ENCODE measurements around the gene GNB1.

The GNB1 gene

GRCh38 chr1:1753607-1754005 is 137.3 kb downstream of the GNB1 start (continued):
- TF ChIP-seq CREB5 (CRISPR knock-in tag; IDR thresholded peaks at IDR 0.05; ENCODE audit: low read depth): no peak
- no peak for TF ChIP-seq TSHZ2 (CRISPR knock-in tag; IDR thresholded peaks at IDR 0.05)

GRCh38 chr1:1752636-1753606 is 138.0 kb downstream of the GNB1 start:
- ATAC-seq: no peak

GRCh38 chr1:1752190-1752589 is 138.7 kb downstream of the GNB1 start:
- no peak for ATAC-seq
- TF ChIP-seq GLIS3 (CRISPR knock-in tag; IDR thresholded peaks at IDR 0.05): no peak
- no peak for TF ChIP-seq OSR1 (CRISPR knock-in tag; IDR thresholded peaks at IDR 0.05)
- no peak for TF ChIP-seq BACH2 (CRISPR knock-in tag; IDR thresholded peaks at IDR 0.05; ENCODE audit: borderline replicate concordance)
- TF ChIP-seq CSDC2 (CRISPR knock-in tag; IDR thresholded peaks at IDR 0.05): no peak
- TF ChIP-seq ZNF70 (CRISPR knock-in tag; IDR thresholded peaks at IDR 0.05): no peak
- TF ChIP-seq SNAI2 (CRISPR knock-in tag; IDR thresholded peaks at IDR 0.05): no peak
- TF ChIP-seq ZNF565 (CRISPR knock-in tag; conservative IDR thresholded peaks at IDR 0.05; ENCODE audit: low read depth): no peak
- no peak for TF ChIP-seq PPARA (CRISPR knock-in tag; IDR thresholded peaks at IDR 0.05; ENCODE audit: borderline replicate concordance)
- no peak for TF ChIP-seq TCF4 (CRISPR knock-in tag; IDR thresholded peaks at IDR 0.05; ENCODE audit: borderline replicate concordance)
- TF ChIP-seq ZFP30 (CRISPR knock-in tag; IDR thresholded peaks at IDR 0.05): no peak
- no peak for TF ChIP-seq TOX (CRISPR knock-in tag; IDR thresholded peaks at IDR 0.05; ENCODE audit: borderline replicate concordance)
- TF ChIP-seq TSHZ2 (CRISPR knock-in tag; IDR thresholded peaks at IDR 0.05): no peak
- TF ChIP-seq ZC3H10 (CRISPR knock-in tag; IDR thresholded peaks at IDR 0.05): no peak
- TF ChIP-seq RARB (CRISPR knock-in tag; IDR thresholded peaks at IDR 0.05): no peak
- no peak for TF ChIP-seq CREB5 (CRISPR knock-in tag; IDR thresholded peaks at IDR 0.05; ENCODE audit: low read depth)
- TF ChIP-seq ISL1 (CRISPR knock-in tag; IDR thresholded peaks at IDR 0.05): no peak

More at GRCh38 chr1:1752636-1753606, 138.0 kb downstream of the GNB1 start:
- TF ChIP-seq CSDC2 (CRISPR knock-in tag; IDR thresholded peaks at IDR 0.05) (no peak), GLIS3 (CRISPR knock-in tag; IDR thresholded peaks at IDR 0.05) (no peak), TSHZ2 (CRISPR knock-in tag; IDR thresholded peaks at IDR 0.05) (no peak), RARB (CRISPR knock-in tag; IDR thresholded peaks at IDR 0.05) (no peak), ZNF70 (CRISPR knock-in tag; IDR thresholded peaks at IDR 0.05) (no peak), POU6F1 (CRISPR knock-in tag; IDR thresholded peaks at IDR 0.05; ENCODE audit: borderline replicate concordance, low read depth) (no peak), ZFP30 (CRISPR knock-in tag; IDR thresholded peaks at IDR 0.05) (no peak)

All from SK-N-SH treated with all-trans-retinoic acid at 6 μM for 48 hours (cell line).